ENCODE data around the gene DSE. TPM values are rescaled to one million over a fixed set of nuclear protein-coding genes. Genes with fewer than 3 reads are reported as not detected.

Gene DSE
- total RNA-seq, 1 donor, result 93.3 TPM

GRCh38 chr6:116483616-116484015 lies 112.9 kb downstream of the DSE start:
- DNase-seq (ENCODE audit: low read depth), result no peak
- no peak for TF ChIP-seq CTCF (IDR thresholded peaks at IDR 0.05; ENCODE audit: insufficient read depth, low read depth, low read length)
- no peak overlapping the region for H3K4me3 ChIP-seq (ENCODE audit: low read depth, low read length)

GRCh38 chr6:116485559-116486184 lies 114.9 kb downstream of the DSE start:
- H3K4me3 ChIP-seq (ENCODE audit: low read depth, low read length), result no peak overlapping the region
- TF ChIP-seq CTCF (IDR thresholded peaks at IDR 0.05; ENCODE audit: insufficient read depth, low read depth, low read length), result no peak
- no peak for DNase-seq (ENCODE audit: low read depth)

GRCh38 chr6:116491610-116492330 lies 121.0 kb downstream of the DSE start:
- no peak for TF ChIP-seq CTCF (IDR thresholded peaks at IDR 0.05; ENCODE audit: insufficient read depth, low read depth, low read length)
- H3K4me3 ChIP-seq (ENCODE audit: low read depth, low read length), result no peak overlapping the region
- no peak for DNase-seq (ENCODE audit: low read depth)

GRCh38 chr6:116492331-116493067 lies 121.8 kb downstream of the DSE start:
- DNase-seq (ENCODE audit: low read depth), result no peak
- no peak for TF ChIP-seq CTCF (IDR thresholded peaks at IDR 0.05; ENCODE audit: insufficient read depth, low read depth, low read length)
- H3K4me3 ChIP-seq (ENCODE audit: low read depth, low read length), result no peak overlapping the region

Other genes starting within 250 kb of the DSE start
- 4.3 and 10.6 TPM in 2 replicates for gene COL10A1, start 244.8 kb upstream of the DSE start, total RNA-seq
- 16.4 and 18.0 TPM in 2 replicates for gene TSPYL4, start 116.9 kb upstream of the DSE start, total RNA-seq
- 76.3 and 114 TPM in 2 replicates for gene TSPYL1, start 91.0 kb upstream of the DSE start, total RNA-seq
- 0.32 TPM in 1 of 2 replicates, not detected in the other for gene CALHM6, start 90.4 kb downstream of the DSE start, total RNA-seq
- 4.7 and 7.7 TPM in 2 replicates for gene CALHM5, start 140.7 kb downstream of the DSE start, total RNA-seq
- under 0.01 TPM in 1 of 2 replicates, not detected in the other for gene TRAPPC3L, start 174.7 kb downstream of the DSE start, total RNA-seq
- not detected in 2 replicates for gene CALHM4, start 182.8 kb downstream of the DSE start, total RNA-seq
- gene RWDD1, start 200.6 kb downstream of the DSE start, total RNA-seq, result 31.9 and 45.3 TPM in 2 replicates
- gene RSPH4A, start 245.5 kb downstream of the DSE start, total RNA-seq, result under 0.01 and 0.32 TPM in 2 replicates

Data from fibroblast of villous mesenchyme (primary cell).